RCC 7860 (cell line): ENCODE measurements around the gene SFI1.
"Not testable (repeated sequence)": the region's sequence is repeated elsewhere in the genome, so short reads cannot be mapped to it uniquely, and the experiment has no call there.

Experiments
- DNase-seq: peaks from one replicate; pipeline ENCODE4 v3.0.0-alpha.2; 2015; ENCODE audit warnings: low spot score
- FAIRE-seq: peaks from 2 replicates; lab custom pipeline; 2012; peaks lifted over from hg19 to GRCh38; lab: Jason Lieb, UNC

The SFI1 gene

GRCh38 chr22:31491218-31491962 is 4.9 kb upstream of the SFI1 start:
- DNase-seq (no peak), FAIRE-seq (no peak)

GRCh38 chr22:31492151-31492550 is 4.2 kb upstream of the SFI1 start:
- no peak for FAIRE-seq
- no peak for DNase-seq

- not testable (repeated sequence) for DNase-seq, FAIRE-seq
Observed at GRCh38 chr22:31493355-31493754, 3.0 kb upstream of the SFI1 start.

GRCh38 chr22:31495343-31495742 is 993 bp upstream of the SFI1 start:
- no peak for FAIRE-seq
- DNase-seq, result no peak

- FAIRE-seq, result no peak
- no peak for DNase-seq
Observed at GRCh38 chr22:31496735-31497146, 405 bp downstream of the SFI1 start.

GRCh38 chr22:31497148-31497938 is 1.0 kb downstream of the SFI1 start:
- FAIRE-seq (no peak), DNase-seq (no peak)

GRCh38 chr22:31501738-31502137 is 5.4 kb downstream of the SFI1 start:
- no peak for DNase-seq

GRCh38 chr22:31503211-31503964 is 7.1 kb downstream of the SFI1 start:
- DNase-seq (no peak), FAIRE-seq (no peak)

More at GRCh38 chr22:31501738-31502137, 5.4 kb downstream of the SFI1 start:
- no peak for FAIRE-seq

- FAIRE-seq (no peak), DNase-seq (no peak)
Observed at GRCh38 chr22:31504282-31504681, 7.9 kb downstream of the SFI1 start.

GRCh38 chr22:31507517-31507916 is 11.2 kb downstream of the SFI1 start:
- FAIRE-seq, DNase-seq: not testable (repeated sequence)

- FAIRE-seq (no peak), DNase-seq (no peak)
Observed at GRCh38 chr22:31508536-31508935, 12.2 kb downstream of the SFI1 start.

- DNase-seq (no peak), FAIRE-seq (no peak)
Observed at GRCh38 chr22:31509061-31509762, 12.9 kb downstream of the SFI1 start.

- no peak for DNase-seq
- no peak for FAIRE-seq
Observed at GRCh38 chr22:31520051-31520450, 23.7 kb downstream of the SFI1 start.

GRCh38 chr22:31524132-31524531 is 27.8 kb downstream of the SFI1 start:
- DNase-seq, FAIRE-seq: not testable (repeated sequence)

- FAIRE-seq, result no peak
- no peak for DNase-seq
Observed at GRCh38 chr22:31526270-31526669, 29.9 kb downstream of the SFI1 start.

GRCh38 chr22:31530823-31531195 is 34.5 kb downstream of the SFI1 start:
- DNase-seq (no peak), FAIRE-seq (no peak)

GRCh38 chr22:31532060-31532459 is 35.7 kb downstream of the SFI1 start:
- DNase-seq, result no peak
- FAIRE-seq, result no peak

- DNase-seq (no peak), FAIRE-seq (no peak)
Observed at GRCh38 chr22:31533374-31533773, 37.0 kb downstream of the SFI1 start.

- FAIRE-seq, result no peak
- DNase-seq, result no peak
Observed at GRCh38 chr22:31537019-31537535, 40.7 kb downstream of the SFI1 start.

- DNase-seq (no peak), FAIRE-seq (no peak)
Observed at GRCh38 chr22:31538815-31539214, 42.5 kb downstream of the SFI1 start.

GRCh38 chr22:31540166-31540565 is 43.8 kb downstream of the SFI1 start:
- FAIRE-seq, result not testable (repeated sequence)

More at GRCh38 chr22:31540166-31540565, 43.8 kb downstream of the SFI1 start:
- DNase-seq, result not testable (repeated sequence)
